ENCODE data around the gene CFAP47.

The CFAP47 gene

DNA sequence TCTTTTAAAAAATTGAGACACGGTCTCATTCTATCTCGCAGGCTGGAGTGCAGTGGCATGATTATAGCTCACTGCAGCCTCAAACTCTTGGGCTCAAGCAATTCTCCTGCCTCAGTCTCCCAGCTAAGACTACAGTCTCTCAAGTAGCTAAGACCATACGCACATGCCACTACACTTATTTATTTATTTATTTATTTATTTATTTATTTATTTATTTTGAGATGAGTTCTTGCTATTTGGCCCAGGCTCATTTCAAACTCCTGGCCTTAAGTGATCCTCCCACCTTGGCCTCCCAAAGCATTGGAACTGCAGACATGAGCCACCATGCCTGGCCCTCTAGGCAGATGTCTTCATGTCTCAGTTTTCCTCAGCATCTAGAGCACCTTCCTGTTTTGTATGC is 482.2 kb downstream of the CFAP47 start:
- TF ChIP-seq CTCF (IDR thresholded peaks at IDR 0.05; ENCODE audit: low read depth, low read length), result no peak
- H3K4me3 ChIP-seq (replicated peaks in 1 of 2; ENCODE audit: low read depth in 2 of 2, low read length in 2 of 2), result no peak overlapping the region
- no peak for DNase-seq (ENCODE audit: low read depth in 2 of 2)

- no peak overlapping the region for H3K4me3 ChIP-seq (replicated peaks in 1 of 2; ENCODE audit: low read depth in 2 of 2, low read length in 2 of 2)
- DNase-seq (ENCODE audit: low read depth in 2 of 2), result no peak
- no peak for TF ChIP-seq CTCF (IDR thresholded peaks at IDR 0.05; ENCODE audit: low read depth, low read length)
Observed at GRCh38 chrX:36407836-36408235, 488.3 kb downstream of the CFAP47 start.

GRCh38 chrX:36414056-36414455 is 494.5 kb downstream of the CFAP47 start:
- TF ChIP-seq CTCF (IDR thresholded peaks at IDR 0.05; ENCODE audit: low read depth, low read length), result no peak
- H3K4me3 ChIP-seq (replicated peaks in 1 of 2; ENCODE audit: low read depth in 2 of 2, low read length in 2 of 2), result no peak overlapping the region
- no peak for DNase-seq (ENCODE audit: low read depth in 2 of 2)

GRCh38 chrX:36422368-36422767 is 502.8 kb downstream of the CFAP47 start:
- no peak overlapping the region for H3K4me3 ChIP-seq (replicated peaks in 1 of 2; ENCODE audit: low read depth in 2 of 2, low read length in 2 of 2)
- no peak for DNase-seq (ENCODE audit: low read depth in 2 of 2)
- TF ChIP-seq CTCF (IDR thresholded peaks at IDR 0.05; ENCODE audit: low read depth, low read length), result no peak

DNA sequence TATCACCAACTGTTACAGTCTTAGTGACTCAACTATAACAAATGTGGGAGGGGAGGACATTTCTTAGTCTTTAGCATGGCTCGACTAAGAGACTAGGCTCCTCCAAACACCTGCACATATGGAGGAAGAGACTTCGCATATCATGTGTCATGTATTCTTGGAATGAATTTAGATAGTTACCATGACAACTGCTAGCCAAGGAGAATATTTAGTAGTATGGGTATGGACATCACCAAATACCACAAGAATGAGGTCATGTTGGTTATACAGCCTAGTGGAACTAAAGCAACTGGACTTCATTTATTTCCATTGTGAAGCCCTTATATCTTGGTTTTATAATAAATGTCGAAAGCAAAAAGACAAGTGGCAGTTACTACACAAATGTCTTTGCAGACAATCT is 512.3 kb downstream of the CFAP47 start:
- H3K4me3 ChIP-seq (replicated peaks in 1 of 2; ENCODE audit: low read depth in 2 of 2, low read length in 2 of 2), result no peak overlapping the region
- peak; percentile 15 to 50 for DNase-seq (ENCODE audit: low read depth in 2 of 2)
- no peak for TF ChIP-seq CTCF (IDR thresholded peaks at IDR 0.05; ENCODE audit: low read depth, low read length)

- DNase-seq (ENCODE audit: low read depth in 2 of 2), result no peak
- no peak for TF ChIP-seq CTCF (IDR thresholded peaks at IDR 0.05; ENCODE audit: low read depth, low read length)
- no peak overlapping the region for H3K4me3 ChIP-seq (replicated peaks in 1 of 2; ENCODE audit: low read depth in 2 of 2, low read length in 2 of 2)
Observed at GRCh38 chrX:36434522-36434921, 515.0 kb downstream of the CFAP47 start.
